Activated naive CD4-positive, alpha-beta T cell (primary cell): ENCODE data around the gene OR4D2.
"Not testable (repeated sequence)": the region's sequence is repeated elsewhere in the genome, so short reads cannot be mapped to it uniquely, and the experiment has no call there.

ENCODE experiments used
- DNase-seq, 4 experiments: peaks; one replicate each; lab custom pipeline; 2025; lab: John Stamatoyannopoulos, UW

Gene OR4D2

GRCh38 chr17:58166682-58167081, at the start of gene OR4D2:
Gene OR4D2, plus strand, starts transcription at chr17:58166982. Its CDS starts 2,674 bp downstream, at chr17:58169656.
- DNase-seq: no peak

GRCh38 chr17:58117382-58117781, 49.4 kb upstream of the OR4D2 start:
- no peak for DNase-seq

GRCh38 chr17:58119491-58119890, 47.3 kb upstream of the OR4D2 start:
- no peak for DNase-seq

- peak in 1 of 4 experiments; percentile 9 for DNase-seq
Observed at GRCh38 chr17:58120195-58120822, 46.5 kb upstream of the OR4D2 start.

GRCh38 chr17:58121925-58122324, 44.9 kb upstream of the OR4D2 start:
- peak in 1 of 4 experiments; percentile 2 for DNase-seq

DNA sequence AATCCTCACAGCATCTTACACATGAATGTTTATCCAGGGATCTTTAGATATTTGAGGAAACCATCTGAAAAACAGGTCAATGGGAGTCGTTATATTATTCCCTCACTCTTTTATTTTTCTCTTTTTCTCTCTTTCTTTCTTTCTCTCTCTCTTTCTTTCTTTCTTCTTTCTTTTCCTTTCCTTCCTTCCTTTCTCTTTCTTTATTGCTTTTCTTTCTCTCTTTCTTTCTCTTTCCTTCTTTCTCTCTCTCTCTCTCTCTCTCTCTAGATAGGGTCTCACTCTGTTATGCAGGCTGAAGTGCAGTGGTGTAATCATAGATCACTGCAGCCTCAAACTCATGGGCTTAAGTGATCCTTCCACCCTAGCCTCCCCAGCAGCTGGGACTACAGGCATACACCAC, 38.9 kb upstream of the OR4D2 start:
- no peak for DNase-seq

- not testable (repeated sequence) for DNase-seq
Observed at GRCh38 chr17:58132697-58133096, 34.1 kb upstream of the OR4D2 start.

- no peak for DNase-seq
Observed at GRCh38 chr17:58136669-58137279, 30.0 kb upstream of the OR4D2 start.

DNA sequence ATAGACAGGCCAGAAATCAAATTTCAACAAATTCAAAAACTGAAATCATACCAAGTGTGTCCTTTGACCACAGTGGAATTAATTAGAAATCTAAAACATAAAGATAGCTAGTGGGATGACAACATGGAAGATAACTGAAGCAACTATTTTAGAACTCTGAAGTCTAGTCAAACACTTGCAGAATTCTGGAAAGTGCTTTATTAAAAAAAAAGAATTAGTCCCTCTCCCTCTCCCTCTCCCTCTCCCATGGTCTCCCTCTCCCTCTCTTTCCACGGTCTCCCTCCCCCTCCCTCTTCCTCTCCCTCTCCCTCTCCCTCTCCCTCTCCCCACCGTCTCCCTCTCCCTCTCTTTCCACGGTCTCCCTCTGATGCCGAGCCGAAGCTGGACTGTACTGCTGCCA, 25.3 kb upstream of the OR4D2 start:
- DNase-seq: no peak

DNA sequence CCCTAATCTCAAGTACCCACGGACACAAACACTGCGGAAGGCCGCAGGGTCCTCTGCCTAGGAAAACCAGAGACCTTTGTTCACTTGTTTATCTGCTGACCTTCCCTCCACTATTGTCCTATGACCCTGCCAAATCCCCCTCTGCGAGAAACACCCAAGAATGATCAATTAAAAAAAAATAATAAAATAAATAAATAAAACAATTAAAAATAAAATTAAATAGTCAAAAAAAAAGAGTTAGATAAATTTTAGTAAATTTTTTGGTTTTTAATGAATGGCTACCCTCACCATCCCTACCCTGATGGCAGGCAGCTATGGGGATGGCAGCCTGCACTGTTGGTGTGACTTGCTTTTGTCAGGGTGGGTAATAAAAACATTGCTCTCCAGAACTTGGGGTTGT, 23.4 kb upstream of the OR4D2 start:
- DNase-seq: not testable (repeated sequence)

DNA sequence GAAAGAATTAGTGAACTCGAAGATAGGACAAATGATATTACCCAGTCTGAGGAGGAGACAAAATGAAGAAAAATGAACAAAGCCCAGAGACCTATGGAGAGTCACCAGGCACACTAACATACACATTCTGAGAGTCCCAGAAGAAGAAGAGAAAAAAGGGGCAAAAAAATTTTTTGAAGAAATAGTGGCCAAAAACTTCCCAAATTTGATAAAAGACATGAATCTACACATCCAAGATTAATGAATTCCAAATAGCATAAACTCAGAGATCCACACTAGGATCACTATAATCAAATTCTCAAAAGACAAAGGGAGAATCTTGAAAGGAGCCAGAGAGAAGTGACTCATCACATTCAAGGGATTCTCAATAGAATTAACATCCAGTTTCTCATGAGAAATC, 22.0 kb upstream of the OR4D2 start:
- DNase-seq: no peak

DNA sequence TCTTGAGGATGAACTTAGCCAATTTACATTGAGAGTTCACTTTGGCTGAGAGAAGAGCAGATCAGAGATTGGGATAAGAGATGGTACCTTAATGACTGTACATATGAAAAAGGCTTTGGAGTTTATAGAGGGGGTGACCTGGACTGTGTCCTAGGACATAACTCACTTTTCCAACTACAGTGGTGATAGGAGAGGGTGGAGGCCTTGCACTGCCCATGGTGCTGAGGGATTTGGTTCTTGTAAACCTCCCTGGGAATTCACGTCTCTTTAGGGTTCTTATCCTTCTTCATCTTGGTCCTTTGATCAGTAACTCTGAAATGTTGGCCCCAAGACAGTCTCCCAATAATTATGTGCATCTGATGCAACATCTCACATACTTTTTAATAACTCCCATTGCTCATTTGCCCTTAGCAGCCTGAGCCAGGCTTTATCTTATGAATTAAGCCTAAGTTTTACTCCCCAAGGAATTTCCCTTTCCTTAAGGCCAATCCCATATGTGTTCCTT, 18.8 kb upstream of the OR4D2 start, which contains the start of gene OR4D1:
Gene OR4D1 (plus strand): TSS at position 455 of the 505 bp plus-strand sequence. CDS start 6,770 bp downstream, outside the sequence.
- no peak for DNase-seq

- no peak for DNase-seq
Observed at GRCh38 chr17:58148609-58149008, 18.2 kb upstream of the OR4D2 start.

DNA sequence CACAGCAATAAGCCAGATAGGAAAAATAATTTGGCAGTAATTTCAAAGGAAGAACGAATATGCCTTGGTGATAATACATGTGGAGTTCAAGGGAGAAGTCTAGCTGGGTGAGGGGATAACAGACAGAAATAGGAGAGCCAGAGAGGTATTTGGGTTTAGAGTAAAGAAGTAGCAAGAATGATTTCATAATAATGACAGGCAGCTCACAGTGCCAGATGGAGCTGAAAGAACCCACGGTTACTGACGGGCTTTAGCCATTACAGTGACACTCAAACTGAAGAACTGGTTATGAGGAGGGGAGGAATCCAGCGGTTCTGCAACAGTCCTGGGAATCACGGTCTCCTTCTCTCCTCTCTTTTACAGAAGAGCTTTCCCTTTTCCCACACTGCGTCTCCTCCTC, 16.4 kb upstream of the OR4D2 start:
- no peak for DNase-seq

DNA sequence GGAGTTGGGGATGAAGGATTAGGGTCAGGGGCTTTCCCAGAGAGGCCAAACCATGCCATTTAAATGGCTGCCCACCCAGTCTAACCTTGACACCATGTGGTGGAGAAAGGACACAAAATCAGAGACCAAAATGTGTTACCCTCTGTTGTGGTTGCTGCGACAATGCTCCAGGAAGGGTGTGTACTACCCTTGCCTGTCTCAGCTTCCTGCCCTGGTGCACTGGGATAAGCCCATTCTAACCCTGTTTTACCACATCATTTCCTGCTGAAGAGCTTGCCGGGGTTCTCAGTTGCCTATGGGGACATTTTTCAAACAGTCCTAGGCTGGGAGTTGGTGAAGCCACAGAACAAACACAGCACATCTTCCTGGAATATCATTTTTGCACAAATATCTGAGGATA, 13.7 kb upstream of the OR4D2 start:
- DNase-seq: peak in 2 of 4 experiments; percentile 20 to 27

GRCh38 chr17:58153671-58154070, 13.1 kb upstream of the OR4D2 start:
- DNase-seq: no peak

DNA sequence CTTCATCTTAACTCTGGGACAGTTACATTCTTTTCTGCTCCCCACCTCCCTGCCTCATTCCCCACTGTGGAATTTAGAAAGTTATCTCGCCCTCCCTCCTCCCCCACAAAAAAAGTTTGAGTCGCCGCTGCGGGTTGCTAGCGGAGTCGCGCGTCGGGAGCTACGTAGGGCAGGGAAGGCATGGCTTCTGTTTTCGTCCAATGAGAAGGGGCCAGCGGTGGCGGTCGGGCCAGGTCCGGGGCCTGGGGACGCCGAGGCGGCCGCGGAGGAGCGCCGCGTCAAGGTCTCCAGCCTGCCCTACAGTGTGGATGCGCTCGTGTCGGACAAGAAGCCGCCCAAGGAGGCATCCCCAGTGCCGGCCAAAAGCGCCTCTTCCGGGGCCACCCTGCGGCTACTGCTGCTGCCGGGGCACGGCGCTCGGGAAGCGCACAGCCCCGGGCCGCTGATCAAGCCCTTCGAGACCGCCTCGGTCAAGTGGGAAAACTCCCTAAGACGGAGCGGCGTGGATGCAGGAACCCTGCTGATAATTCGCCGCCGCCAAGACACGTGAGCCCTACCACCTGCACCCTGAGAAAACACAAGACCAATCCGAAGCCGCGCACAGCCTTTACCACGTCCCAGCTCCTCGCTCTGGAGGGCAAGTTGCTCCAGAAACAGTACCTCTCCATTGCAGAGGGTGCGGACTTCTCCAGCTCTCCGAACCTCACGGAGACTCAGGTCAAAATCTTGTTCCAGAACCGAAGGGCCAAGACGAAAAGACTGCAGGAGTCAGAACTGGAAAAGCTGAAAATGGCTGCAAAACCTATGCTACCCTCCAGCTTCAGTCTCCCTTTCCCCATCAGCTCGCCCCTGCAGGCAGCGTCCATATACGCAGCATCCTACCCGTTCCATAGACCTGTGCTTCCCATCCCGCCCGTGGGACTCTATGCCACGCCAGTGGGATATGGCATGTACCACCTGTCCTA, 9.7 kb upstream of the OR4D2 start:
- peak in 2 of 4 experiments; percentile 40 to 41 for DNase-seq

- DNase-seq: no peak
Observed at GRCh38 chr17:58158181-58158580, 8.6 kb upstream of the OR4D2 start.

- DNase-seq: no peak
Observed at GRCh38 chr17:58161566-58161965, 5.2 kb upstream of the OR4D2 start.

DNA sequence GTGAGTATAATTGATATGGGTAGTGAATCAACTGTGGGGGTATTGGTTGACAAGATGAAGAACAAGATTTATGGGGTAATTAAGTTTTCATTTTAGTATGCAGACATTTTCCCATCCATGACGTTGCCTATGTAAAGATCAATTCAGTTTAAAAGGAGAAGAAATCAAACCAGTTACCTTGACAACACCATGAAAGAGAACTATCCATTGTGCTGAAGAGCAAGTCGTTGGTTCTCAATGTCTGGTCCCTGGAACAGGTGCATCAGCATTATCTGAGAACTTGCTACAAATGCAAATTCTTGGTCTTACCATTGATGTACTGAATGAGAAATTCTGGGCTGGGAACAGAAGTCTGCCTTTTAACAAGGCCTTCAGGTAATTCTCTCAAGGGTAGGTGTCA, 801 bp upstream of the OR4D2 start:
- DNase-seq: no peak

- DNase-seq: no peak
Observed at GRCh38 chr17:58170622-58171021, 3.8 kb downstream of the OR4D2 start.

GRCh38 chr17:58172369-58173071, 5.7 kb downstream of the OR4D2 start:
- DNase-seq: peak in 1 of 4 experiments; percentile 10
